Activated CD8-positive, alpha-beta memory T cell treated with anti-CD3 and anti-CD28 coated beads, Interleukin-2, amount 50 U/mL, for 48 hours (primary cell): ENCODE measurements around the gene ALDH1L2.
"Not testable (repeated sequence)": the region's sequence is repeated elsewhere in the genome, so short reads cannot be mapped to it uniquely, and the experiment has no call there.

ENCODE experiments used
- DNase-seq: peaks from one replicate; pipeline ENCODE4 v3.0.0-alpha.2; 2020

Gene ALDH1L2

GRCh38 chr12:105084251-105085250, at the start of gene ALDH1L2:
TSS of gene ALDH1L2 (minus strand) at chr12:105084458. CDS start at chr12:105084436, 22 bp downstream.
- DNase-seq: peak; percentile 80

GRCh38 chr12:105120551-105120950, 36.3 kb upstream of the ALDH1L2 start:
- no peak for DNase-seq

DNA sequence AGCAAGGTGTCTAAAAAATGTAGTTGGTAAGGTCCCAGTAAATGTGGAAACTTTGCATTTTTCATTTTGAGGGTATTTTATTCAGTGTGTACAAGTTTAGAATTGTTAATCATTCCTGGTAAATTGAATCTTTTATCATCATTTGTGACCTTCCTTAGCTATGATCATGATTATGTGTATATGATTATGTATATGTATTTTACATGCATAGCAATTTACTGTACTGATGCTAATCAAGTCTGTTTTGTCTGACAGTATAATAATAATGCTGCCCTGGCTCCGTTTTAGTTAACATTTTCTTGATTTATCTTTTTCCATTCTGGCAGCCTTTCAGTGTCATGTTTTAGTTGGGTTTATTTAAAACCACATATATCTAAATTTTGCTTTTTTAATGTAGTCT, 32.7 kb upstream of the ALDH1L2 start:
- DNase-seq: no peak

DNA sequence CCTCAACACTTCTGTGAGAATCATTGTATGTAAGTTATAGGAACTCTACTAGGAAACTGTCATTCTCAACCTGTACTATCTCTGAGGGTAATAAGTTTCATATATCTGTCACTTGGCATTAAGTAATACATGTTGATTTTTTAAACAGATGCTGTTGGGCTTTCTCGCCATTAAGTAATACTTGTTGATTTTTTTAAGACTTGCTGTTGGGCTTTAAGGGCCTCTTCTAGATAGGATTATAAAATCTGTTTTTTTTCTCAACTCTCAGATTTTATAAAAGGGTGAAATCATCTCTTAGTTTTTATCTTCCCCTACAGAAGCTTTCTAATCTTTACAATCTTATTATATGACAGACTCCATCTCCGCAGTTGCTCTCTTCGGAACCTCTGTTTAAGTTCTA, 28.8 kb upstream of the ALDH1L2 start:
- no peak for DNase-seq

GRCh38 chr12:105110851-105111250, 26.6 kb upstream of the ALDH1L2 start:
- no peak for DNase-seq

DNA sequence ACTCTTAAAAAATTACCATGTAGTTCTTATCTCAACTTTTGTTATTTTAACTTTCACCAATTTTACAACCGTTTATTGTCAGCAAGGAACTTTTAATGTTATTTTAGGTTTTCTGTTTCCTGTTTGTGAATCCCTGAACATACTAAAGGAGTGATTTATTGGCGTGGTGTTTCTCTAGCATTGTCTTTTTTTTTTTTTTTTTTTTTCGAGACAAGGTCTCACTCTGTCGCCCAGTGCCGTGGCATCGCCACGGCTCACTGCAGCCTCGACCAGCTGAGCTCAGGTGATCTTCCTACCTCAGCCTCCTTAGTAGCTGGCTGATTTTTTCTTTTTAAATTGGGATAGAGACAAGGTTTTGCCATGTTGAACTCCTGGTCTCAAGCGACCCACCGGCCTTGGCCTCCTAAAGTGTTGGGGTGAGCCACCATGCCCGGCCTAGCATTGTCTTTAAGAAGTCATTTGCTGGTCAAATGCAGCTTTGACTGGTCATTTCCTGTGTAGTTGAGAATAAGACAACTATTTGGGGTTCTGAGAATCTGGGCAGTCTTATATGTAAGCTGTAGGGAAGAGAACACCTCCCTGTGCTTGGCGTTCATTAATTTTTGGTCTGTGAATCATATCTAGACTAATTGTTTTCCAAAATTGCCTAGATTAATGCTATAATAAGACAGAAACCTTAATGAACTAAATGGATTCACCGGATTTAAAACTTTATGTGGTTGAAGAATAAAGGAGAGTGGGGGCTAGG, 25.4 kb upstream of the ALDH1L2 start:
- DNase-seq: no peak

- peak; percentile 95 for DNase-seq
Measured at GRCh38 chr12:105107494-105108371, 23.5 kb upstream of the ALDH1L2 start, which contains the start of gene WASHC4. TSS of gene WASHC4 (plus strand) at chr12:105107731. CDS start at chr12:105107801, 70 bp downstream.

DNA sequence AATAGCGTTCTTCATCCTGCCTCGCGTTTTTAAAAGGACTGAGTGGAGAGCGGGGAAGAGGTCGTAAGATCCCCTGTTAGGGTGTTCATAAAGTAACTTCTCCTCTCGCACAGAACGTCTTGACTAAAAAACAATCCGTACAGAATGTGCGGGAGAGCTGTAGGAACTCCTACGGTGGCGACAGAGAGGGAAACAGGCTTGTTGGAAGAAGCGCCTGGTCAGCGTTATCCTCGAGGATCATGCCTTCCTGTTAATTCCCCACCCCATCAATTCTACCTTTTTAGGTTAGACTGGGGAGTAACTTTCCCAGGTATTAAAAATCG, 22.9 kb upstream of the ALDH1L2 start:
- no peak for DNase-seq

- DNase-seq: no peak
Measured at GRCh38 chr12:105106621-105107020, 22.4 kb upstream of the ALDH1L2 start.

GRCh38 chr12:105104762-105105161, 20.5 kb upstream of the ALDH1L2 start:
- no peak for DNase-seq

DNA sequence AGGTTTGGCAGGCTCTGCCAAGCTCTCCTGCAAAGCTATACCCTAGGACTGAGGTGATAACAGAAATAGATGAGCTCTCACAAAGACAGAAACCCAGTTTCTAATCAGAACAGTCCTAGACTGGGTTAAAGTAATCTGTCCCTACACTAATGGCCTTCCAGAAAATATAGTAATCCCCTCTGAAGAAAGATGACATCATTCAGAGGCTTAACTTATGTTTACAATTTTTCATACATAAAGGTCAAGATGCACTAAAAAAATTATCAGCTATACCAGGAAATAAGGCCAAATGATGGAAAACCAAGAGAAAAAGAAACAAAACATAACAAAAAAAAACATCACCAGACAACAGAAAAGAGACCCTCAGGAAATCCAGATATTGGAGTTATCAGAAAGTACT, 18.4 kb upstream of the ALDH1L2 start:
- DNase-seq: no peak

GRCh38 chr12:105100998-105101397, 16.7 kb upstream of the ALDH1L2 start:
- no peak for DNase-seq

DNA sequence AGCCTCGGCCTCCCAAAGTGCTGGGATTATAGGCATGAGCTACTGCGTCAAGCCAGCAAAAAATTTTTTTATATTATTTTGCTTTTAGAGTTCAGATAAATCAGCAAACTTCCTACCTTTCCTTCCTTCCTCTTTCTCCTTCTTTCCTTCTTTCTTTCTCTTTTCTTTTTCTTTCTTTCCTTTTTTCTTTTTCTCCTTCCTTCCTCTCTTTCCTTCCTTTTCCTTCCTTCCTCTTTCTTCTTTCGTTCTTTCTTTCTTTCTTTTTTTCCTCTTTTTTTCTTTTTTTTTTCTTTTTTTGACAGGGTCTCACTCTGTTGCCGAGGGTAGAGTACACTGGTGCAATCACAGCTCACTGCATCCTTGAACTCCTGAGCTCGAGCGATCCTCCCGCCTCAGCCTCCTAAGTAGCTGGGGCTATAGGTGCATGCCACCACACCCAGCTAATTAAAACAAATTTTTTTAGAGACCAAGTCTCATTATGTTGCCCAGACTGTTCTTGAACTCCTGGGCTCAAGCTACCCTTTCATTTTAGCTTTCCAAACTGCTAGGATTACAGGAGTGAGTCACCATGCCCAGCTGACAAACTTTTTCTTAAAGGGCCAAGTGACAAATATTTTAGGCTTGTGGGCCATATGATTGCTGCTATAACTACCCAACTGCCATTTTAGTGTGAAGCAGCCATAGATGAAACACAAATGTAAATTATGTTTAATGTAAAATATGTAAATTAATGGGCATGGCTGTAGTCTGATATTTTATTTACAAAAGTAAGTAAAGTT, 16.1 kb upstream of the ALDH1L2 start:
- no peak for DNase-seq

DNA sequence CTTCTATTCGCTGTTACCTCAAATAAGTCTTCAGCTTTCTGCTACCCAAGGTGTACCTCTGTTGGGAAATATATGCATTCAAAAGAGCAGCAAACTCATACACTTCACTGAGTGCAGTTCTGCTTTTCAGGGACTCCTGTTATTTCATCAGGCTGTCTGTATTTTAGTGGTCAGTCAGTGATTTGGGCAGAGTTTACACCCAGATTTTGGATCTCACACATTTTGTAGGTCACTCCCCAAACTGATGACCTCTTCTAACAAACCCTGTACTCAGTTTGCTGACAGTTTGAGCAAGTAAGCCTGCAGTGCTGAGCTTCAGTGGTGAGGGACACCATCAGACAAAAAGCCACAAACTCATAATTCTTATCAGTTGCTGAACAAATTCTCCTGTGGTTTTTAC, 15.1 kb upstream of the ALDH1L2 start:
- no peak for DNase-seq

GRCh38 chr12:105095338-105095737, 11.1 kb upstream of the ALDH1L2 start:
- DNase-seq: not testable (repeated sequence)

GRCh38 chr12:105092336-105092735, 8.1 kb upstream of the ALDH1L2 start:
- no peak for DNase-seq

- DNase-seq: no peak
Measured at GRCh38 chr12:105091476-105092206, 7.4 kb upstream of the ALDH1L2 start.

GRCh38 chr12:105090361-105090760, 6.1 kb upstream of the ALDH1L2 start:
- no peak for DNase-seq

DNA sequence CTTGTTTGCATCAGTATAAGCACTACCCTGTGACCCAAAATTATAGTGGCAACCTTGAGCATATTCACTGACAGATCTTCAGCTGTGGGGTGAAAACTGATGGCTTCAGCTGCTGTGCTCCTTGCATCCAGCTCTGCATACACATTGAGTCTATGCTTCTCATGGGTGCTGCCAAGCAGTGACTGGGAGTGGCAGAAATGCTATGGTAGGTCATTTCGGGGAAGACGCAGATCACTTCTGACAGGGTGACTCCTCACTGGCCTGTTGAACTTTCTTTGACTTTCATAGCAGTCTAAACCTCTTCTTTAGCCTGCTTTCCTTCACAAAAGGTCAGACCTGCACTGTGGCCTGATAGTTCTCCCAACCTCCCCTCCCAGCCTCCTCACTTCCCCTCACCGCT, 5.6 kb upstream of the ALDH1L2 start:
- no peak for DNase-seq

DNA sequence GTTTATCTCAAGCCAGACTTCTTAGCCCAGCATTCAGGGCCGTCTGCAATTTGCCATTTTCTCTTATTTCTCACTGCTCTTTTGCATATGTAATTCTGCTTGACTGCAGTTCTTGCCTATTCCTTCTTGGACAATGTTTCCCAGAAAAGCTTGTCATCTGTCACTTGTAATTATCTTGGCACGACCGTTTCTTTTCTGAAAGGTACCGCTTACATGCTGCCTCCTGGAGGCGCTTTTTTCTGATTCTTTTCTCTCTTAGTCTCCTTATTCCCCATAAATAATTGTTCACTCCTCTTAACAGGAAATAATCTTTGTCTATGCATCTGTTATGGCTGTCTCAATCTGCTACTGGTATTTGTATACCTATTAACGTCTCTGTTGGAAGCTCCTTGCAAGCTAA, 1.2 kb upstream of the ALDH1L2 start:
- no peak for DNase-seq

- peak; percentile 56 for DNase-seq
Measured at GRCh38 chr12:105083551-105084105, 630 bp downstream of the ALDH1L2 start.
